Activated T-cell treated with anti-CD3 and anti-CD28 coated beads, Interleukin-2, amount 50 U/mL, for 1 hour (primary cell): ENCODE measurements around the gene SCNN1A.
"Not testable (repeated sequence)": the region's sequence is repeated elsewhere in the genome, so short reads cannot be mapped to it uniquely, and the experiment has no call there.

Source experiments
- DNase-seq: peaks from one replicate; pipeline ENCODE4 v3.0.0-alpha.2; 2020

Gene SCNN1A

GRCh38 chr12:6346235-6346832 lies 29.0 kb downstream of the SCNN1A start:
- no peak for DNase-seq

DNA sequence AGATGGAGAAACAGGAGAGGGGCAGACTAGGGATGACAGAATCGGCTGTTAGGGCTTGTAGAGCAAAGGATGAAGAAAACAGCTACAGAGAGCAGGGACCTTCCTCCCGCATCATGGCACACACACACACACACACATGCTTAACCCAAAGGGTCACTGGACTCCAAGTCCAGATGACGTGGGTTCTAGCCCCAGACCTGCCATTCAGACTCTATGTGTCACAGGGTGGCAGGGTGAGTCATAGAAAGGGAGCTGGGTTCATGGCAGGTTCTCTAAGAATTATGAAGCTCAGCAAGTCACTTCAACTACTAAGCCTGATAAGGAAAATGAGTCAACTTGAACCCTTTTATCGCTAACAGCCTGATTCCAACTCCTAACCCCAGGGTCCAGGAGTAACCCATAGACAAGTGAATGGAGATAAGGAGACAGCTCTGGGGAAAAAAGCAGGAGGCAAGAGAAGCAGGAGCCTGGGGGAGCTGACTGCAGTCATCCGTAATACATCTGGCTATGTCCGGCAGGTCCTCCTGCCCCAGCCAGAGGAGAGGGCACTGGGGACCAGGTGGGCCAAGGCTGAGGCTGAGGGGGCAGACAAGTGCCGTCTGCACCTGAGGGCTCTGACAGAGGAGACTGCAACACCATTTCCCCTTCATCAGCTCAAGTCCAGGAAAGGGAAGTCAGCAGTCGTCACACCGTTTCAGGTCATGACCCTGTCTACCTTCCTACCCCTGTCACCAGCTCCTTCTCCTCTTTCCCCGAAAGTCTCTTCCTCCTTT lies 29.9 kb downstream of the SCNN1A start:
- DNase-seq: no peak

- DNase-seq: not testable (repeated sequence)
Measured at GRCh38 chr12:6344101-6344660, 31.2 kb downstream of the SCNN1A start.

GRCh38 chr12:6343518-6343917 lies 31.8 kb downstream of the SCNN1A start:
- no peak for DNase-seq

- no peak for DNase-seq
Measured at GRCh38 chr12:6342140-6342889, 33.0 kb downstream of the SCNN1A start.

DNA sequence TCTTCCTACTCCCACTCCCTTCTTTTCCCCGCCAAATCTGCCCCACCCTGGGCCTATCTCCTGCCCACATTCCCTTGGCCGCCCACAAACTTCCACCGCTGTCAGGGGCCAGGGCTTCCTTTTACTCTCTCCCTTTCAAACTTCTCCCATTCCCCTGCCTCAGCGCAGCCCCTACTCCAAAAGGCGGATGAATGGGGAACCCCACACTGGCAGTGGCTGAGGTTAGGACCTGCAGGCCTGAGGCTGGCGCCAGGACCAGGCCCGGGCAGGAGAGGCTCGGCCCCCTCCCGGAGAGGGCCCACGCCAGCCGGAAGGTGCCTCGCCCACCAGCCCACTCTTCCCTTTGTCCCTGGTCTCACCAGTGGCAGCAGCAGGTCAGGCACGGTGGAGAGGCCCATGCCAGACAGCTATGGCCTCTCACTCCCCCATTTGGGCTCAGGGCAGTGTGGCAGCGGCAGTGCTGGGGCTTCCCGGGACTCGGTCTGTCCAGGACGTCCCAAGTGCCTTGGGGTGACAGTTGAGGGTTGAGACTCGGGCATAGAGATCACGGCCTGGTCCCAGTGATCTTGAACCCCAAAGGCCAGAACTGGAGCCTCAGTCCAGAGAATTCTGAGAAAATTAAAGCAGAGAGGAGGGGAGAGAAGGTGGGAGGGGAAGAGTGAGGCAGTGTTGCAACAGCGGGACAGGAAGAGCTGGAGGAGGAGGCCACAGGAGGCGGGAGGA lies 33.8 kb downstream of the SCNN1A start, which contains the start of gene TNFRSF1A:
Gene TNFRSF1A, minus strand, starts transcription at position 660 of the 723 bp plus-strand sequence. Its CDS starts 262 bp downstream, at position 398.
- peak; percentile 42 for DNase-seq

DNA sequence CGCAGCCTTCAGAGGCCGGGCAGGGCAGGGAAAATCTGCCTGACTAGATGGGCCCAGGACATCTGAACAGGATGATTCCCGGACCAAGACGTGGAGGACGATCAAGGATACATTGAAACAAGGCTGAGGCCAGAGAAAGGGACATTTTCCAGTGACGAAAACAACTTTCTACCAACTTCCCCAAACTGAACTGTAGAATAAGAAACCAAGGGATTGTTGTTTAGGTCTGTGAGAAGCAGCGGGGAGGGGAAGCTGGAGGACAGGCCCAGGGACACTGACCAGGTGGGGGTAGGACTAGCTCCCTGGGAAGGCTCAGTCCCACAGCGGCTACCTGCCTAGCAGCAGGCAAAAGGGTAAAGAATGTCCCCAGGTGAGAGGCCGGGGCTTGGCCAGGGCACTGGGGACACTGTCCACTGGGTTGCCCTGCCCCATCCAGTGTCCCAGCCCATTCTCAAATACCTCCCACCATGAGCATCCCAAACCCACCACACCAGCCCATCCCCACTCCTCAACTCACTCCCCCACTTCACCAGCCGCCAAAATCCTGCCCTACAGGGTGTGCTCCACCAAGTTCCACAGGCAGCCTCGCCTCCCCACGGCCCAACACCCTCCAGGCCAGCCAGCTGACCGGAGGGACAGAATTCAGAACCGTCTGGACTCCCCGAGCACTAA lies 34.5 kb downstream of the SCNN1A start:
- no peak for DNase-seq

GRCh38 chr12:6340032-6340638 lies 35.2 kb downstream of the SCNN1A start:
- DNase-seq: no peak

- DNase-seq: no peak
Measured at GRCh38 chr12:6338955-6339354, 36.4 kb downstream of the SCNN1A start.

- DNase-seq: not testable (repeated sequence)
Measured at GRCh38 chr12:6338536-6338935, 36.8 kb downstream of the SCNN1A start.

DNA sequence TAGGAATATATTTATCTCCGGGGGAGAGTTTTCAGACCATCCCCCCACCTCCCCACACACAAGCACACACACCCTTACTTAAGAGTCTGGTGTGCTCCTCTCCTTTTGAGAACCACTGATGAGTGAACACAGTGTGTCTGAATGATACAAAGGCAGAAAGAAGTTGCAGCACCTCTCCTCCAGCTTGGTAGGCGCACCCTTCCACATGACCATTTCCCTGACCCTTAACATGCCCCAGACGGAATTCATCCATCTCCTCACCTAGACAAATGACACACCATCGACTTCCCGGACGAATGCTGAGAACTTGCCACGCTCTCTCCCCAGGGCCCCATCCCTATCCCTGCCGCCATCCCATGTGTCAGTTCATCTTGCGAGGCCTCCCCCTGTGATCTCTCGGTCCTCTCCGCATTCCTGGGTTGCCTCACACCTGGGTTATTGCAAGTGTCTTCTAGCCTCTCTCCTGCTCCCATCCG lies 37.4 kb downstream of the SCNN1A start:
- DNase-seq: no peak

- DNase-seq: peak; percentile 59
Measured at GRCh38 chr12:6336889-6337853, 38.2 kb downstream of the SCNN1A start.

- peak; percentile 52 for DNase-seq
Measured at GRCh38 chr12:6336079-6336888, 39.1 kb downstream of the SCNN1A start.

GRCh38 chr12:6335451-6336078 lies 39.8 kb downstream of the SCNN1A start:
- DNase-seq: peak; percentile 84

GRCh38 chr12:6334940-6335450 lies 40.4 kb downstream of the SCNN1A start:
- DNase-seq: no peak

- DNase-seq: no peak
Measured at GRCh38 chr12:6334359-6334758, 41.0 kb downstream of the SCNN1A start.

- DNase-seq: no peak
Measured at GRCh38 chr12:6333566-6333965, 41.8 kb downstream of the SCNN1A start.

DNA sequence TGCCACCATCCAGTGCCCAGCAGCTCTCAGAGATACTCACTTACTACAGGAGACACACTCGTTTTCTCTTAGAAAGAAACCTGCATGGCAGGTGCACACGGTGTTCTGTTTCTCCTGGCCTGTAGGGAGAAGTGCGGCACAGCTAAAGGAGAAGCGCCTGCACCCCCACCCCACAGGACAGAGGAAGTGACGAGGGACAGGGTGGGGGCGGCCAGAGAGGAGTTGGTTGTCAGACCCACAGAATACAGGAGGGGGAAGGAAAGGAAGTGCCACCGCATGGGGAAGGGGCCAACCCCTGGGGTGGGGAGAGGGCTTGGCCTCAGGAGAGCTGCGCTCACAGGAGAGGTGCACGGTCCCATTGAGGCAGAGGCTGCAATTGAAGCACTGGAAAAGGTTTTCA lies 42.3 kb downstream of the SCNN1A start:
- no peak for DNase-seq

DNA sequence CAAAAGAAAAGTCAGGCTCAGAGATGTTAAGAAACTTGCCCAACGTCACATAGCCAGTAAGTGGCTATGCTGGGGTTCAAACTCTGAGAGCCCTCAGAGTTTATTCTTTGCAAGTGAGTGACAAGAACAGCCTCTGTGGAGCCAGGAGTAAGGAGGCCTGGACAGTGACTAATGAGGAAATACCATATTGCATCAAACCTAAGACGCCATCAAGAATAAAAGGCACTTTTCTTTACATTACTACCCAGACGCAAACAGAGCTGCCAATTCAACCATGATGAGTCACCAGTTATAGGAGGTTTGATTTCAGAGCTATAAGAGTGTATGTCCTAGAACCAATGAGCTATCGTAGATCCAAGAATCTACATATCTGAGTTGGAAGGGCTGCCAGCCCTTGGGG lies 42.9 kb downstream of the SCNN1A start:
- no peak for DNase-seq
